ENCODE measurements around the gene SPATA31D4. TPM values are rescaled to one million over a fixed set of nuclear protein-coding genes. Genes with fewer than 3 reads are reported as not detected.

SPATA31D4 gene
- total and polyA plus RNA-seq, 8 donors: not detected

DNA sequence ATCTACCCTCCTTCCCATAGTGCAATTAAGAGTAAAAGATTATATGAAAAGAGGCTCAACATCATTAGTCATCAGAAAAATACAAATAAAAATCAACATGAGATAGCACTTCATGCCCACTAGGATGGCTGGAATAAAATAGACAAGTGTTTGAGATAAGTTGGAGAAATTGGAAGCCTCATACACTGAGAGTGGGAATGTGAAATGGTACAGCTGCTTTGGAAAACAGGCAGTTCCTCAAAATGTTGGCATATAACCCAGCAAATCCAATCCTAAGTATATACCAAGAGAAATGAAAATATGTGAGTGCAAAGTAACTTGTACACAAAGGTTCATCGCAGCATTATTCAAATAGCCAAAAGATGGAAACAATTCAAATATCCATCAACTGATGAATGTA is 24.9 kb downstream of the SPATA31D4 start:
- no peaks in the 10 kb centered on the region for H3K27me3 ChIP-seq
- TF ChIP-seq POLR2A (IDR thresholded peaks at IDR 0.05) (no peak), EP300 (IDR thresholded peaks at IDR 0.05) (no peak), POLR2AphosphoS5 (IDR thresholded peaks at IDR 0.05) (no peak)
- TF ChIP-seq, protein P1, sequence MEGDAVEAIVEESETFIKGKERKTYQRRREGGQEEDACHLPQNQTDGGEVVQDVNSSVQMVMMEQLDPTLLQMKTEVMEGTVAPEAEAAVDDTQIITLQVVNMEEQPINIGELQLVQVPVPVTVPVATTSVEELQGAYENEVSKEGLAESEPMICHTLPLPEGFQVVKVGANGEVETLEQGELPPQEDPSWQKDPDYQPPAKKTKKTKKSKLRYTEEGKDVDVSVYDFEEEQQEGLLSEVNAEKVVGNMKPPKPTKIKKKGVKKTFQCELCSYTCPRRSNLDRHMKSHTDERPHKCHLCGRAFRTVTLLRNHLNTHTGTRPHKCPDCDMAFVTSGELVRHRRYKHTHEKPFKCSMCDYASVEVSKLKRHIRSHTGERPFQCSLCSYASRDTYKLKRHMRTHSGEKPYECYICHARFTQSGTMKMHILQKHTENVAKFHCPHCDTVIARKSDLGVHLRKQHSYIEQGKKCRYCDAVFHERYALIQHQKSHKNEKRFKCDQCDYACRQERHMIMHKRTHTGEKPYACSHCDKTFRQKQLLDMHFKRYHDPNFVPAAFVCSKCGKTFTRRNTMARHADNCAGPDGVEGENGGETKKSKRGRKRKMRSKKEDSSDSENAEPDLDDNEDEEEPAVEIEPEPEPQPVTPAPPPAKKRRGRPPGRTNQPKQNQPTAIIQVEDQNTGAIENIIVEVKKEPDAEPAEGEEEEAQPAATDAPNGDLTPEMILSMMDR (IDR thresholded peaks at IDR 0.05): no peak
- H3K27ac ChIP-seq: no peak overlapping the region
- peaks cover 0 to 25% (median 17%) of the 10 kb centered on the region in 4 donors for H3K9me3 ChIP-seq
- no peak overlapping the region for H3K4me3 ChIP-seq
- H3K4me1 ChIP-seq: no peaks in the 10 kb centered on the region
- no peak for DNase-seq
- WGBS, 5 donors: 76 to 92% (median 88%) methylated on average over 1 of the region's 1 CpG
- no peaks in the 10 kb centered on the region for H3K36me3 ChIP-seq
- intact Hi-C loops (cut with DNase I; ENCODE audit: low total_unique reads): no loop called here

DNA sequence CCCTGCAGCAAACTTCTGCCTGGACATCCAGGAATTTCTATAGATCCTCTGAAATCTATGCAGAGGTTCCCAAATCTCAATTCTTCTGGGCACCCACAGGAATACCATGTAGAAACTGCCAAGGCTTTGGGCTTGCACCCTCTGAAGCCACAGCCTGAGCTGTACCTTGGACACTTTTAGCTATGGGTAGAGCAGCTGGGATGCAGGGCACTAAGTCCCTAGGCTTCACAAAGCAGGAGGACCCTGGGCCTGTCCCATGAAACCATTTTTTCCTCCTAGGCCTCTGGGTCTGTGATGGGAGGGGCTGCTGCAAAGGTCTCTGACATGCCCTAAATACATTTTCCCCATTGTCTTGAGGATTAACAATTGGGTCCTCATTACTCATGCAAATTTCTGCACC is 27.4 kb downstream of the SPATA31D4 start:
- Histone ChIP-seq H3K9me3 (peaks cover 0 to 25% (median 17%) of the 10 kb centered on the region in 4 donors), H3K27ac (no peak overlapping the region), H3K4me1 (no peaks in the 10 kb centered on the region), H3K27me3 (no peaks in the 10 kb centered on the region), H3K36me3 (no peaks in the 10 kb centered on the region), H3K4me3 (no peak overlapping the region)
- DNase-seq: no peak
- intact Hi-C loops (cut with DNase I; ENCODE audit: low total_unique reads): no loop called here
- TF ChIP-seq, protein P1 (IDR thresholded peaks at IDR 0.05): no peak
- TF ChIP-seq EP300 (IDR thresholded peaks at IDR 0.05): no peak
- no peak for TF ChIP-seq POLR2AphosphoS5 (IDR thresholded peaks at IDR 0.05)
- no peak for TF ChIP-seq POLR2A (IDR thresholded peaks at IDR 0.05)

DNA sequence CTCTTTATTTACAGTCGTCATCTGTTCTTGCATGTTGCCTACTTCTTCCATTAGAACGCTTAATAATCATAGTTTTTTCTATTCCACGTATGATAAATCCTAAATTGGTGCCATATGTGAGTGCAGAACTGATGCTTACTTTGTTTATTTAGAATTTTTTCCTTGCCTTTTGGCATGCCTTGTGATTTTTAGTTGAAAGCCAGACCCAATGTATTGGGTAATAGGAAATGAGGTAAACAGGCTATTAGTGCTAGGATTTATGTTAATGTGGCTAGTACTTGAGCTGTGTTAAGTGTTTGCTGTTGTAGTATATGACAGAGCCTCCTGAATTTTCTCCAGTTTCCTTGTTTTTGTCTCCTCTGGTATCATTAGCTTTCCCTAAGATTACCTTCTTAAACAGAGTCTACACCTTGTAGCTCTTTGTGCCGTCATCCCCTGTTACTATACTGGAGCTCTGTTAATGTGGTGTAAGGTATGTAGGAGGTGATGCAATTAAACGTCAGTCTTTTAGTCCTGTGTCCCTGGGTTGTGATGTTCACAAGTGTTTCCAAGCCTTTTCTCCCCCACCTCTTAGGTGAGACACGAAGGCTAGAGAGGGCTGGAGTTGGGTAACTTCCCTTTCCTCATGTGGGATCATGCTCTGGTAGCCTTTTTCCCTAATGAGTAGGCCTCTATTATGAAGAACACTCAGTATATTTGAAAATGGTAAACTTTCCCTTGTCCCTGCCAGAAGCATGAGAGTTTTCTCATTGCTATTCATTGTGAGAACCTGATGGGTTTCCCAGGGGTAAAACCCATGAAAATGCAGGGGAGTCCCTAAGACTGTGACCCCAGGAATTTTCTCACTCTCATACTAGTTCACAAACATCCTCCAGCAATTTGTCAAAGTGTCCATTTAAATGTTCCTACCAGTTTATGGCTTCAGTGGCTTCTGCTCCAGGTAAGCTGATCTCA is 36.3 kb downstream of the SPATA31D4 start:
- Histone ChIP-seq H3K4me1 (no peaks in the 10 kb centered on the region), H3K27me3 (no peaks in the 10 kb centered on the region), H3K9me3 (no peaks in the 10 kb centered on the region), H3K27ac (no peak overlapping the region), H3K36me3 (no peaks in the 10 kb centered on the region), H3K4me3 (no peak overlapping the region)
- DNase-seq: no peak
- intact Hi-C loops (cut with DNase I; ENCODE audit: low total_unique reads): no loop called here
- no peak for TF ChIP-seq POLR2AphosphoS5 (IDR thresholded peaks at IDR 0.05)
- TF ChIP-seq EP300 (IDR thresholded peaks at IDR 0.05): no peak
- TF ChIP-seq POLR2A (IDR thresholded peaks at IDR 0.05): no peak
- TF ChIP-seq, protein P1 (IDR thresholded peaks at IDR 0.05): no peak
- 72 to 83% (median 78%) methylated on average over 6 of the region's 6 CpGs for WGBS, 5 donors

DNA sequence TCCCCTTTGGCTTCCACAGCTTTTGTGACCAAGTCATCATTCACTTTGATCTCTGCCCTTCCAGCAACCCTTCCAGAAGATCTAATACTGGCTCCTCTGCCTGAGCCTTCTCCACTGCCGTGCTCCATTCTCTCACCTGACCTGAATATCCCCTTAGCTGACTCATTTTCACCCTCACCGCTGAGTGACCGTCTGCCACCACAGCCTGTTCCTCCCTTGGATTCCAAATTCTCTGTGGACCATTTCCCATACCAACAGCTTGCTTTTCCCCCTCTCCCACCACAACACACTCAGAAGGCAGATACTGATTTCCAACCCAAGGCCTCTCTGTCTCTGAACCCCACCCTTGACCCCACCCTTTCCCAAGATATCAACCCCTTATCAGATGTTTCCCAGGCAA is 39.8 kb downstream of the SPATA31D4 start:
- no peaks in the 10 kb centered on the region for H3K4me1 ChIP-seq

More for the DNA sequence above, 39.8 kb downstream of the SPATA31D4 start:
- Histone ChIP-seq H3K4me3 (no peak overlapping the region), H3K27ac (no peak overlapping the region), H3K36me3 (no peaks in the 10 kb centered on the region), H3K9me3 (no peaks in the 10 kb centered on the region), H3K27me3 (no peaks in the 10 kb centered on the region)
- TF ChIP-seq POLR2AphosphoS5 (IDR thresholded peaks at IDR 0.05) (no peak), EP300 (IDR thresholded peaks at IDR 0.05) (no peak), POLR2A (IDR thresholded peaks at IDR 0.05) (no peak)
- TF ChIP-seq, protein P1 (IDR thresholded peaks at IDR 0.05): no peak
- no peak for DNase-seq
- WGBS, 5 donors: 90 to 95% (median 93%) methylated on average over 3 of the region's 3 CpGs
- intact Hi-C loops (cut with DNase I; ENCODE audit: low total_unique reads): no loop called here
